Ovary (tissue), 3 donors: Measurements from ENCODE around the gene GPR107.

Experiments
- POLR2A ChIP-seq: fragments of 450-650 bp; IDR thresholded peaks from one replicate; pipeline ENCODE4 v1.6.1; 2017; ENCODE audit warnings: antibody characterized with exemption, mild to moderate bottlenecking, moderate library complexity
- TF ChIP-seq, protein P1 (sequence below), 3 donors: fragments of 450-650 bp in 2 of 3; fragments of 200-600 bp in 1 of 3; IDR thresholded peaks; one replicate each; pipeline versions ENCODE4 v1.5.1 to v1.8.0; 2016 to 2022; ENCODE audit warnings: antibody characterized with exemption in 3 of 3, mild to moderate bottlenecking in 1 of 3
- donor health status: DM: no; HTN: no; CAD: no.

DNA sequence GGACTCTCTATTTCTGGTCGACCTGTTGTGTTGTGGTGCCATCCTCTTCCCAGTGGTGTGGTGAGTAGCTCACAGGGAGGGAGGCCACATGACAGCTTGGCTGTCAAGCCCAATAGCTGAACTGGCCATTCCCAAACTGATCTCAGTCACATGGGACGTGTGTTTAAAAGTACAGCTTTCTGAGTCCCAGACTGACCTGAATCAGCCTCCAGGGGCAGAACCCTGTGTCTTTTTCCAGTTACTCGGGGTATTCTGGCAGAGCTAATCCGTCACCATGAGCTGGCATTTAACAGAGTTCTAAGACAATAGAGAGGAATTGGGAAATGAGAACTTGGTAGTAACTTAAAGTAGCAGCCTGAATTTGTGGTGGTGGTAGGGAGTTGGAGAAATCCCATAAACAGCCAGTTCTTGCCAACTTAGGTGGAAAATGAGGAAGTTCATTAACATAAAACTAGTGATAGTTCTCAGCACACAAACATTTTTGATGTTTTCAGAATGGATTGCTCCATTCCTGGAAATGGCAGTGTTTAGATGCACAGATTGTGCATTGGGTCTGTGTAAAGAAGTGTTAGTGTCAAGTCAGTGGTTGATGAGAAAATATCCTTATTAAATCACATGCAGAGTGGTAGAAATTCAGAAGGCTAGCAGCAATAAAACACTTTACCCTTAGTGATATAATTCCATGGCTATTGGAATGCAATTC is 50.9 kb downstream of the GPR107 start:
- TF ChIP-seq, protein P1, sequence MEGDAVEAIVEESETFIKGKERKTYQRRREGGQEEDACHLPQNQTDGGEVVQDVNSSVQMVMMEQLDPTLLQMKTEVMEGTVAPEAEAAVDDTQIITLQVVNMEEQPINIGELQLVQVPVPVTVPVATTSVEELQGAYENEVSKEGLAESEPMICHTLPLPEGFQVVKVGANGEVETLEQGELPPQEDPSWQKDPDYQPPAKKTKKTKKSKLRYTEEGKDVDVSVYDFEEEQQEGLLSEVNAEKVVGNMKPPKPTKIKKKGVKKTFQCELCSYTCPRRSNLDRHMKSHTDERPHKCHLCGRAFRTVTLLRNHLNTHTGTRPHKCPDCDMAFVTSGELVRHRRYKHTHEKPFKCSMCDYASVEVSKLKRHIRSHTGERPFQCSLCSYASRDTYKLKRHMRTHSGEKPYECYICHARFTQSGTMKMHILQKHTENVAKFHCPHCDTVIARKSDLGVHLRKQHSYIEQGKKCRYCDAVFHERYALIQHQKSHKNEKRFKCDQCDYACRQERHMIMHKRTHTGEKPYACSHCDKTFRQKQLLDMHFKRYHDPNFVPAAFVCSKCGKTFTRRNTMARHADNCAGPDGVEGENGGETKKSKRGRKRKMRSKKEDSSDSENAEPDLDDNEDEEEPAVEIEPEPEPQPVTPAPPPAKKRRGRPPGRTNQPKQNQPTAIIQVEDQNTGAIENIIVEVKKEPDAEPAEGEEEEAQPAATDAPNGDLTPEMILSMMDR (IDR thresholded peaks at IDR 0.05), result no peak
- no peak for TF ChIP-seq POLR2A
